SK-N-SH (cell line): ENCODE measurements around the gene CIT. TPM values are rescaled to one million over a fixed set of nuclear protein-coding genes. Genes with fewer than 3 reads are reported as not detected.

Source experiments
- CTCF ChIA-PET: fragments of 300-600, 350-600 bp; formaldehyde crosslinking; extraction: SDS; loops from one replicate; lab custom pipeline; 2021; lab: Yijun Ruan, JAX
- POLR2A ChIA-PET: fragments of 350-600 bp; sonication (Branson Sonifier 250); formaldehyde crosslinking; extraction: SDS; loops from one replicate; lab custom pipeline; 2020; ENCODE audit warnings: antibody characterized with exemption, inconsistent platforms; lab: Yijun Ruan, JAX
- DNase-seq: peaks from one replicate; pipeline ENCODE4 v3.0.0; 2012
- H2AFZ ChIP-seq: fragments of 200-600 bp; sonication (generic); 2 replicates; pipeline ENCODE4 v1.8.1; 2016; ENCODE audit warnings: antibody characterized with exemption, mild to moderate bottlenecking, low read depth
- H3F3A ChIP-seq: fragments of 200-600 bp; sonication (generic); replicated peaks from 2 replicates; pipeline ENCODE3; 2016; ENCODE audit warnings: antibody characterized with exemption, mild to moderate bottlenecking; ENCODE audit not compliant: insufficient read depth
- H3K27ac ChIP-seq, 2 experiments: fragments of 200-500 bp in 1 of 2; fragments of 200-600 bp in 1 of 2; sonication (Bioruptor generic) in 1 of 2; sonication (generic), shearing (Covaris generic) in 1 of 2; 2 replicates each; pipeline versions ENCODE4 v1.5.1 to v1.6.1; 2014 to 2016; ENCODE audit warnings: low read depth in 2 of 2, inconsistent platforms in 1 of 2, low read length in 1 of 2, mild to moderate bottlenecking in 1 of 2, mixed read lengths in 1 of 2
- H3K27me3 ChIP-seq: fragments of 200-600 bp; sonication (generic), shearing (Covaris generic); 2 replicates; pipeline ENCODE4 v1.6.1; 2016; ENCODE audit warnings: mixed run types; ENCODE audit not compliant: insufficient read depth
- H3K36me3 ChIP-seq, 2 experiments: fragments of 200-500 bp in 1 of 2; fragments of 200-600 bp in 1 of 2; sonication (Bioruptor generic) in 1 of 2; sonication (generic) in 1 of 2; replicated peaks in 1 of 2; 2 replicates each; pipeline versions ENCODE3 to v1.5.1; 2014 to 2016; ENCODE audit warnings: low read length in 1 of 2, mild to moderate bottlenecking in 1 of 2; ENCODE audit not compliant: insufficient read depth in 2 of 2, control insufficient read depth in 1 of 2
- H3K4me1 ChIP-seq, 2 experiments: fragments of 200-500 bp in 1 of 2; fragments of 200-600 bp in 1 of 2; sonication (Bioruptor generic) in 1 of 2; sonication (generic), shearing (Covaris generic) in 1 of 2; 2 replicates each; pipeline versions ENCODE4 v1.5.1 to v1.6.1; 2014 to 2016; ENCODE audit warnings: low read depth in 1 of 2, low read length in 1 of 2, mixed run types in 1 of 2; ENCODE audit not compliant: insufficient read depth in 2 of 2, control insufficient read depth in 1 of 2
- H3K4me2 ChIP-seq: fragments of 200-600 bp; sonication (generic), shearing (Covaris generic); 2 replicates; pipeline ENCODE4 v1.6.1; 2017; ENCODE audit warnings: mixed run types
- H3K4me3 ChIP-seq, 2 experiments: fragments of 200-500 bp in 1 of 2; fragments of 200-600 bp in 1 of 2; sonication (Bioruptor generic) in 1 of 2; sonication (generic), shearing (Covaris generic) in 1 of 2; 2 replicates each; pipeline versions ENCODE4 v1.5.1 to v1.8.1; 2014 to 2016; ENCODE audit warnings: low read depth in 2 of 2, inconsistent platforms in 1 of 2, low read length in 1 of 2, mild to moderate bottlenecking in 1 of 2, mixed read lengths in 1 of 2, moderate library complexity in 1 of 2
- H3K79me2 ChIP-seq: fragments of 200-600 bp; sonication (generic); 2 replicates; pipeline ENCODE4 v1.8.1; 2017; ENCODE audit warnings: mild to moderate bottlenecking; ENCODE audit not compliant: insufficient read depth
- H3K9ac ChIP-seq: fragments of 200-600 bp; sonication (generic); 2 replicates; pipeline ENCODE4 v1.6.1; 2017; ENCODE audit warnings: mixed run types
- H3K9me2 ChIP-seq: fragments of 200-600 bp; sonication (generic); 2 replicates; pipeline ENCODE4 v1.6.1; 2017; ENCODE audit warnings: mixed run types
- H3K9me3 ChIP-seq: fragments of 200-600 bp; sonication (generic); 2 replicates; pipeline ENCODE4 v1.6.1; 2017; ENCODE audit warnings: mixed run types, mild to moderate bottlenecking, moderate library complexity
- H4K20me1 ChIP-seq: fragments of 200-600 bp; sonication (generic); 2 replicates; pipeline ENCODE4 v1.6.1; 2017; ENCODE audit warnings: mild to moderate bottlenecking, mixed run types; ENCODE audit not compliant: insufficient read depth
- CHD2 ChIP-seq: fragments of 150-350 bp; IDR thresholded peaks from 2 replicates; pipeline ENCODE4 v1.6.1; 2018; ENCODE audit warnings: low read length; ENCODE audit not compliant: partially characterized antibody
- EZH2phosphoT487 ChIP-seq: fragments of 200-600 bp; sonication (generic); IDR thresholded peaks from 2 replicates; pipeline ENCODE4 v1.6.1; 2017; ENCODE audit warnings: low read depth, mixed run types, mild to moderate bottlenecking, antibody characterized with exemption, moderate library complexity, borderline replicate concordance
- FOSL2 ChIP-seq: IDR thresholded peaks from 2 replicates; pipeline ENCODE4 v1.4.0; 2012; ENCODE audit warnings: low read depth, mild to moderate bottlenecking, moderate library complexity, borderline replicate concordance
- GATA2 ChIP-seq: sonication (generic); formaldehyde crosslinking; IDR thresholded peaks from 2 replicates; pipeline ENCODE4 v1.5.0; 2020; ENCODE audit warnings: mild to moderate bottlenecking, missing genetic modification reagents
- MAX ChIP-seq: IDR thresholded peaks from 2 replicates; pipeline ENCODE4 v1.4.0; 2012; ENCODE audit warnings: low read depth
- MXI1 ChIP-seq: IDR thresholded peaks from 2 replicates; pipeline ENCODE4 v1.6.1; 2012; ENCODE audit warnings: mild to moderate bottlenecking, low read depth, low read length, improper control_type of control experiment
- PBX3 ChIP-seq: IDR thresholded peaks from 2 replicates; pipeline ENCODE4; 2012
- RAD21 ChIP-seq: IDR thresholded peaks from 2 replicates; pipeline ENCODE4 v1.6.1; 2012; ENCODE audit warnings: mild to moderate bottlenecking, low read length
- TAF1 ChIP-seq: IDR thresholded peaks from 2 replicates; pipeline ENCODE4 v1.6.1; 2012; ENCODE audit warnings: low read depth, mild to moderate bottlenecking, low read length, moderate library complexity, borderline replicate concordance
- TEAD4 ChIP-seq: IDR thresholded peaks from 2 replicates; pipeline ENCODE4 v1.4.0; 2012; ENCODE audit warnings: mild to moderate bottlenecking, borderline replicate concordance; ENCODE audit not compliant: insufficient read depth
- USF1 ChIP-seq: IDR thresholded peaks from 2 replicates; pipeline ENCODE4 v1.4.0; 2012; ENCODE audit warnings: low read depth, borderline replicate concordance
- USF2 ChIP-seq: fragments of 150-350 bp; IDR thresholded peaks from 2 replicates; pipeline ENCODE4 v1.6.1; 2017; ENCODE audit warnings: antibody characterized with exemption, low read length, low read depth, borderline replicate concordance
- ZBTB33 ChIP-seq: IDR thresholded peaks from 2 replicates; pipeline ENCODE4 v1.4.0; 2012; ENCODE audit warnings: low read depth, borderline replicate concordance
- WGBS: methylation state at CpG from one replicate; pipeline ENCODE4 v1.1.6; 2017; ENCODE audit warnings: low lambda C conversion rate; 5-methylcytosine and 5-hydroxymethylcytosine counted together
- polyA plus RNA-seq, 3 experiments: library from polyadenylated mRNA; depleted of rRNA; stranded (reverse); fragments of >200 nt; gene quantifications; 2 replicates each; pipeline ENCODE4 v1.2.3, GENCODE V29; 2012

The CIT gene
- polyA plus RNA-seq, 1 of the 3 experiments (the other 2 are of a cell fraction), result 7.7 TPM

GRCh38 chr12:119850330-119850729 lies 26.8 kb downstream of the CIT start:
- CTCF ChIA-PET, result no interaction called here
- 100% methylated on average over 1 of the region's 1 CpG for WGBS
- H3K9me3 ChIP-seq, result no peaks in the 10 kb centered on the region
- no peaks in the 10 kb centered on the region for H3F3A ChIP-seq
- H3K27me3 ChIP-seq, result no peaks in the 10 kb centered on the region
- POLR2A ChIA-PET, result no interaction called here
- no peak overlapping the region for H3K27ac ChIP-seq
- no peaks in the 10 kb centered on the region for H3K9me2 ChIP-seq
- no peak for DNase-seq
- no peak overlapping the region for H2AFZ ChIP-seq
- no peak overlapping the region for H3K9ac ChIP-seq
- no peak overlapping the region for H3K4me2 ChIP-seq
- H3K4me1 ChIP-seq, result no peaks in the 10 kb centered on the region
- TF ChIP-seq GATA2 (no peak), MXI1 (no peak), EZH2phosphoT487 (no peak), USF2 (no peak), CHD2 (no peak), USF1 (no peak), MAX (no peak), ZBTB33 (no peak), FOSL2 (no peak)
- H3K36me3 ChIP-seq, result peaks cover 0 to 11% of the 10 kb centered on the region in 2 experiments
- H3K79me2 ChIP-seq, result peaks cover 51% of the 10 kb centered on the region
- H4K20me1 ChIP-seq, result no peaks in the 10 kb centered on the region
- no peak overlapping the region for H3K4me3 ChIP-seq

GRCh38 chr12:119843100-119843499 lies 34.0 kb downstream of the CIT start:
- H3K79me2 ChIP-seq, result peaks cover 57% of the 10 kb centered on the region
- CTCF ChIA-PET, result no interaction called here
- H3F3A ChIP-seq, result no peaks in the 10 kb centered on the region
- no peaks in the 10 kb centered on the region for H3K27me3 ChIP-seq
- no peaks in the 10 kb centered on the region for H3K4me1 ChIP-seq
- no peak for DNase-seq
- H3K36me3 ChIP-seq, result peaks cover 0 to 17% of the 10 kb centered on the region in 2 experiments
- no peaks in the 10 kb centered on the region for H3K9me2 ChIP-seq
- 80% methylated on average over 2 of the region's 2 CpGs for WGBS
- no peak overlapping the region for H3K9ac ChIP-seq
- H3K27ac ChIP-seq, result no peak overlapping the region
- no peak overlapping the region for H3K4me2 ChIP-seq
- no peaks in the 10 kb centered on the region for H3K9me3 ChIP-seq
- TF ChIP-seq PBX3 (no peak), FOSL2 (no peak), TAF1 (no peak), TEAD4 (no peak), GATA2 (no peak), MXI1 (no peak), RAD21 (no peak)
- H3K4me3 ChIP-seq, result no peak overlapping the region
- H2AFZ ChIP-seq, result no peak overlapping the region
- POLR2A ChIA-PET, result no interaction called here
- H4K20me1 ChIP-seq, result no peaks in the 10 kb centered on the region
